ENCODE results near the gene ERI3.

Gene ERI3, protein sequence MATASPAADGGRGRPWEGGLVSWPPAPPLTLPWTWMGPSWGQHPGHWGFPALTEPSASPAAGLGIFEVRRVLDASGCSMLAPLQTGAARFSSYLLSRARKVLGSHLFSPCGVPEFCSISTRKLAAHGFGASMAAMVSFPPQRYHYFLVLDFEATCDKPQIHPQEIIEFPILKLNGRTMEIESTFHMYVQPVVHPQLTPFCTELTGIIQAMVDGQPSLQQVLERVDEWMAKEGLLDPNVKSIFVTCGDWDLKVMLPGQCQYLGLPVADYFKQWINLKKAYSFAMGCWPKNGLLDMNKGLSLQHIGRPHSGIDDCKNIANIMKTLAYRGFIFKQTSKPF

GRCh38 chr1:44354840-44355581, at the start of gene ERI3:
TSS of gene ERI3 (minus strand) at chr1:44355257. CDS start at chr1:44355026, 231 bp downstream.
- peak; percentile 93 for DNase-seq

GRCh38 chr1:44401256-44402228, 46.5 kb upstream of the ERI3 start:
- no peak for DNase-seq

GRCh38 chr1:44390277-44390676, 35.2 kb upstream of the ERI3 start:
- DNase-seq = no peak

- no peak for DNase-seq
Measured at GRCh38 chr1:44389437-44389836, 34.4 kb upstream of the ERI3 start.

GRCh38 chr1:44388551-44388950, 33.5 kb upstream of the ERI3 start:
- DNase-seq = no peak

DNA sequence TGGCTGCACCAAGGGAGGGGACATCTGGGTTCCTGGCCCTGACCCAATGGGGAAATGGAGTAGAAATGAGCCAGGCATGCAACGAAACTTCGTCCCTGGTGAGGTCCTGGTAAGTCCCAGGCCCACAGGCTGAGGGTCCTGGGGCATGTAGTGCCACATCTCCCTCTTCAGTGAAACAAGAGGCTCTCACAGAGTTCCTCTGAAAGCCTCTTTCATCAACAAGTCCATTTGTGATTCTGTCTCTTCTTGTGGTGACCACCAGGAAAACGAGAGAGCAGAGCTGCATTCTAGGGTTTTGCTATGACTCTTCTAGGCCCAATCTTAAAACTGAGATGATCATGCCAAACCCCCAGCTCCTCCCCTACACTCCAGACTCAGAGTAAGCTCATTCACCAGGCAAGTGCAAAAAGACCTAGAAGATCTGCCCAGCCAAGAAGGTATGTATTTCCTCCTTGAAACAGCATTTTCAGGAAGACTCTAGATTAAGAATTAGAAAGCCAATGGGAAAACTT, 25.7 kb upstream of the ERI3 start:
- no peak for DNase-seq

DNA sequence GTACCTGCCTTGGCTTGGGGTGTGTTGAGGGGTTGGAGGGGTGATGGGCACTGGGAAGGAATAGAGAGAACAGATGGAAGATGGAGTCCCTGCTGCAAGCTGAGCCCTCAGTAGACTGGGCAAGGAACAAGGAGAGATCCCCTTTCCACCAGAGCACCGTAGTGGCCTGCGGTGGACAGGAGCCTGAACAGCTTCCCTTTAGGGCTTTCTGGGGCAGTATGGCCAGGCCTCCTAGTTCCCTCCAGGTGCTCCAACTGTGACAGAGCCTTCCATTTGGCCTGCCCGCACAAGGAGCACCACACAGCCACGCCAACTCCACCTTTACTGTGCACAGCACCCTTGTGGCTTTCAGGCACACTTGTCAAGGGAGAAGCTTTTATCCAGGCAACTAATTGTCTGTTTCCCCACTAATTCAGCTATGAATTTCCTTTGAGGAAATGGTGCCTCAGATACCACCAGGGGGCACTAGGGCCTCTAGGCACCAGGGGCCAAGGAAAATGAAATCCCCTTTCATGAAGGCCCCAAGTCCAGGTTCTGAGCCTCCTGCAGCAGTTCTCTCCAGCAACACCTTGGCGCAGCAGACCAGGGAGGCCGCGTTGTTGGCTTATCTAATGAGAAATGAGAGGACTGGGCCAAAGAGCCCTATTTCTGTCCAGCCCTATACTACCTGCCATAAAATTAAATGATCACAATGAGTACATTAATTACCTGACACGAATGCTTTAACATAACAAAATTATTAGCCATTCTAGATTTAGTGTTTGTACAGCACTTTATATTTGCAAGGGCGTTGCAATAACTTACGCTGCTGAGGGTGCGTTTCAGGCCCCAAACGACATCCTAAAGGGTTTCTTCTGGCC, 23.1 kb upstream of the ERI3 start:
- DNase-seq = peak; percentile 19

DNA sequence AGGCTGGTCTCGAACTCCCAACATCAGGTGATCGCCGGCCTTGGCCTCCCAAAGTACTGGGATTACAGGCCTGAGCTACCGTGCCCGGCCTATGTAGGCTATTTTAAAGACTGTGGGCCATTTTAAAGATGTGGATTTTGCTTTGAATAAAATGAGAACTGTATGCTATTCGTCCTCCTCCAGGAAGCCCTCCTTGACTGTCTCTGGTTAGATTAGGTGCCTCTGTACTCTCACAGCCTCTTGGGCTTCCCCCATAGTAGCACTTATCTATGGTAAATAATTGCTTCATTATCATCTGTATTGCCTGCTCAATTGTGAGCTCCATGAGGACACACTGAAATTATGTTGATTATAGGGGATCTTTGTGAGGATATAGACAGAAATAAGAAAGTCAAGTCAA, 20.5 kb upstream of the ERI3 start:
- no peak for DNase-seq

DNA sequence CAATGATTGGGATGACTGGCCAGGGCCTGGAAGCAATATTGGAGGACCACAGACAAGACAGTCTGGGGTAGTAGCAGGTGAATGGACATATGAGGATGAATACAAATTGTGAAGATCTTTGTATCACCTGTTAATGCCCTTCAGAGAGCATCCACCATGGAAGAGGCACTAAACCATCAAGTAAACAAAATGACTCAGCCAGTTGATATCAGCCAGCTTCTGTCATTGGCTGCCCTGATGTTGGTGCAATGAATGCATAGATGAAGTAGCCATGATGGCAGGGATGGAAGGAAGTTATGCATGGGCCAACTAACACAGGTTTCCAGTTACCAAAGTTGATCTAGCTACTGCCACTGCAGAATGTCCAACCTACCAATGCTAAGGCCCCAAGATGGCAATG, 16.1 kb upstream of the ERI3 start:
- DNase-seq = no peak

- DNase-seq = no peak
Measured at GRCh38 chr1:44368471-44369151, 13.6 kb upstream of the ERI3 start.

DNA sequence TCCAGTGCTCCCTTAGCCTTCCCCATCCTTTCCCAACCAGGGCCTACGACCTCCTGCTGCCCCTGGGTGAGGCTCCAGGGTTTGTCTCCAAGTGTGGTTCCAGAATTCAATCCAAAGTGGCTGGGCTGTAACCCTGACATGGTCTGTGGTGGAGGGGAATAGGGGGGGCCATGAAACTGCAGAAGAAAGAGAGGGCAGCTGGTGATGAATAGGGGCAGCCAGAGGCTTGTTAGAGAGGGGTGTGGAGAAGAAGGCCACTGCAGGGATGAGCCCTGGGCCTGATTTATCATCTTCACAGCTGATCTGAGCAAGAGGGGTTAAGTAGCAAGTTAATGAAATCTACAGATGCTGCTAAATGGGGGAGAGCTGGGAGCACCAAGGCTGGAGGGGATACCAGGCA, 12.9 kb upstream of the ERI3 start:
- DNase-seq = no peak

GRCh38 chr1:44366371-44366975, 11.4 kb upstream of the ERI3 start:
- DNase-seq = no peak

DNA sequence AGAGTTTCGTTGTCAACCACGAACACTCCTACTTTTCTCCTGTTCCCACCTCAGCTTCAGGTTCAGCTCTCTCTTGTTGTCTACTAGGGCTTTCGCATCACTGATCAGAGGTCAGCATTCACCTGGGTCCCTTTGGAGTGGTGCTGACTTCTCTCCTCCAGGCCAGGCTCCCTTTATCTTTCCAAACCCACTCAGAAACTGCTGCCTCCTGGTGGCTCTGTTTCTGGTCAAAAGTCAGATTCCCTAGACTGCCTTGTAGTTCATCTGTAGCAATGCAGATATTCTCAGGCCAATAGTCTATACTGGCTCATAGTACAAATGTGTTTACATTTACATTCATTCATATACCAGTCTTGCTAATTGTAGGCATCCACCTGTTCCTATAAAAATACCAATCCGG, 6.4 kb upstream of the ERI3 start:
- DNase-seq = no peak

GRCh38 chr1:44359234-44359935, 4.3 kb upstream of the ERI3 start:
- no peak for DNase-seq

DNA sequence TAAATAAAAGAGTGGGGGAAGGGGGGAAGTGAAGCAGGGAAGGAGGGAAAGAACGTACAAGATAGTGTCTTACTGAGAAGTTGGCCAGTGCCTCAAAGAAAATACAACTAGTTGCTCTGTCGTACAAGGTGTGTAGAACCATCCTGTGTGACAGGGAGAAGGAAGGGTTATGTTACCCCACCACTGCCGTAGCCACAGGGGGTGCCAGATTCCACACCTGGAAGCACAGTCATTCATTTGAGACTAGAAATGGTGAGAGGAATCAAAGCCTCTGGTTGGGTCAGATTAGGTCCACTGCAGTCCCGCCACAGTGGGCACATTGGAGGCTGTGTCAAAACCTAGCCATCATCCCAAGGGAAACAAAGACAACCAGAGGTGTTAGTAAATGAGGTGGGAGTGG, 2.7 kb upstream of the ERI3 start:
- DNase-seq = no peak

DNA sequence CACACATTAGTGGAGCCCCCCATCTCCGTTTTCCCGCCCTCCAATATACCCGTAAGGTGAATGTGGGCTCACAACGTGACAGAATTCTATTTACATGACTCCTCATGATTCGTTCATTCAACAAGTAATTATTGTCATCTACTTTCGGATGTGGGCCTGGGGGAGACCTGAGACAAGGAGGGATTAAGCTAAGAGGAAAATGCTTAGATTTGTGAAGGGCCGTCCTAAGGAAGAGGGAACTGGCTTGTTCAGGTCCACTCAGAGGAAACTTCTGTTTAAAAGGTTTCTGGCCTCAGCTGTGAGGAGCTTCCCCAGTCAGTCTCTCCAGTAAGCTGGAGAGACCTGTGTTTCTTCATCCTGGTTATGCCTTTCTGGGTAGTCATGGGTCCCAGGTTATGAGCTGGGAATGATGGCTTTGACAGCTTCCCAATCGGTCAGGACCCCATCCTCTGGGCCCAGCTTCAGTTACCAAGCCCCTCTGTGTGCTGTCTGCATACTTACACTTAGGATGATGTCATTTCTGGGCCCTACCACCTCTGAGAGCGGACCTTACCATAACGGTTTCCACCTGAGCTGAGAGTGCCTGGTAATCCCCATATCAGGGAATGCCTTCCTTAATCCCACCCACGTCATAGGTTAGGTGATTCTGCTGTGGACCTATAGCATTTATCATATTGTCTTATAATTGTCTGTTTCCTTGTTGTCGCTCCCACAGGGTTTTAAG, 687 bp upstream of the ERI3 start:
- DNase-seq = no peak

GRCh38 chr1:44354268-44354839, 703 bp downstream of the ERI3 start:
- DNase-seq = no peak

DNA sequence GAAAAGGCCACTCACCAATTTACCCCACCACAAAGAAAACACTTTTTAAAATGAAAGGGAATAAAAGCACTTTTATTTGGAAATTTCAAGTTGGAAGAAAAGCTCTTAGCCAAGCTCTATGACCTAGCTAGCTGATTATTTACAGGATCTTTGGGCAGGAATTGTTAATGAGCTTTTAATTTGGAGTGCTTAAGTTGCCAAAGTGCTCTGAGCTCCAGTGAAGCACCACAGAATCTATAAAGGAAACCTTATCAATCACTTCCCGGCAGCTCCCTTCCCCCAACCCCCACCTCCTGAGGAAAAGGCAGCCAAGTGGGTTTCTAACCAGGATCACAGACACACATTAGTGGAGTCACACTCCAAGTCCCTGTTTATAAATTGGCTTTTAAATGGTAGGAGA, 1.5 kb downstream of the ERI3 start:
- DNase-seq = no peak

DNA sequence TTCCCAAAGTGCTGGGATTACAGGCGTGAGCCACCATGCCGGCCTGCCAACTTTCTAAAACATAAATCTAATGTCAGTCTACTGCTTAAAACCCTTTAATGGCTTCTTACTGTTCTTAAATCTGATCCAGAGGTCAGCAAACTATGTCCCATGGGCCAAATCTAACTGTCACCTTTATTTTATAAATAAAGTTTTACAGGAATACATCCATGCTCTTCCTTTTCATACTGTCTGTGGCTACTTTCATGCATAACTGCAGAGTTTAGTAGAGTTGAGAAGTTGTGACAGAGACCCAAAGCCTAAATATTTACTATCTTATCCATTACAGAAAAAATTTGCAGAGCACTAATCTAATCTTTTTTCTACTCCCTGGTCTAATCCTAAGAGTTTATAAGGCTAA, 3.8 kb downstream of the ERI3 start:
- DNase-seq = no peak

Data from activated CD4-positive, alpha-beta T cell treated with anti-CD3 and anti-CD28 coated beads for 1 hour (primary cell).